HG02763 (cell line): Measurements from ENCODE around the gene TMEM53.

Experiments
- ATAC-seq: cut with Tn5 transposase; IDR thresholded peaks from one replicate; pipeline ENCODE4 v1.9.1; 2021; ENCODE audit warnings: mild to moderate bottlenecking, moderate library complexity; ENCODE audit not compliant: unreplicated experiment

TMEM53 gene

GRCh38 chr1:44631647-44632539 lies 42.4 kb downstream of the TMEM53 start:
- peak; percentile 71 for ATAC-seq

GRCh38 chr1:44631333-44631646 lies 43.0 kb downstream of the TMEM53 start:
- ATAC-seq, result no peak

- no peak for ATAC-seq
Measured at GRCh38 chr1:44630116-44630515, 44.2 kb downstream of the TMEM53 start.

- ATAC-seq, result no peak
Measured at GRCh38 chr1:44628962-44629756, 45.1 kb downstream of the TMEM53 start.

GRCh38 chr1:44625348-44625747 lies 48.9 kb downstream of the TMEM53 start:
- ATAC-seq, result no peak

- ATAC-seq, result no peak
Measured at GRCh38 chr1:44624268-44624901, 49.9 kb downstream of the TMEM53 start.

- no peak for ATAC-seq
Measured at GRCh38 chr1:44621841-44622286, 52.4 kb downstream of the TMEM53 start.

- ATAC-seq, result no peak
Measured at GRCh38 chr1:44620072-44620471, 54.2 kb downstream of the TMEM53 start.

GRCh38 chr1:44619261-44619900 lies 54.9 kb downstream of the TMEM53 start:
- ATAC-seq, result no peak

- no peak for ATAC-seq
Measured at GRCh38 chr1:44617703-44618029, 56.6 kb downstream of the TMEM53 start.

- no peak for ATAC-seq
Measured at GRCh38 chr1:44616991-44617702, 57.1 kb downstream of the TMEM53 start.

GRCh38 chr1:44616284-44616990 lies 57.8 kb downstream of the TMEM53 start:
- ATAC-seq, result no peak

- no peak for ATAC-seq
Measured at GRCh38 chr1:44613941-44614340, 60.3 kb downstream of the TMEM53 start.

GRCh38 chr1:44611866-44612265 lies 62.4 kb downstream of the TMEM53 start:
- no peak for ATAC-seq

- no peak for ATAC-seq
Measured at GRCh38 chr1:44611419-44611818, 62.9 kb downstream of the TMEM53 start.

- ATAC-seq, result no peak
Measured at GRCh38 chr1:44610527-44611148, 63.6 kb downstream of the TMEM53 start.

- no peak for ATAC-seq
Measured at GRCh38 chr1:44609768-44610526, 64.3 kb downstream of the TMEM53 start.

- no peak for ATAC-seq
Measured at GRCh38 chr1:44609412-44609767, 64.9 kb downstream of the TMEM53 start.

GRCh38 chr1:44608141-44608540 lies 66.1 kb downstream of the TMEM53 start:
- ATAC-seq, result no peak
